ENCODE measurements around the gene NPBWR2. TPM values are rescaled to one million over a fixed set of nuclear protein-coding genes. Genes with fewer than 3 reads are reported as not detected.

The NPBWR2 gene
- total and polyA plus RNA-seq, 3 donors from 2014 or later = 0.19 TPM; not detected in 2

DNA sequence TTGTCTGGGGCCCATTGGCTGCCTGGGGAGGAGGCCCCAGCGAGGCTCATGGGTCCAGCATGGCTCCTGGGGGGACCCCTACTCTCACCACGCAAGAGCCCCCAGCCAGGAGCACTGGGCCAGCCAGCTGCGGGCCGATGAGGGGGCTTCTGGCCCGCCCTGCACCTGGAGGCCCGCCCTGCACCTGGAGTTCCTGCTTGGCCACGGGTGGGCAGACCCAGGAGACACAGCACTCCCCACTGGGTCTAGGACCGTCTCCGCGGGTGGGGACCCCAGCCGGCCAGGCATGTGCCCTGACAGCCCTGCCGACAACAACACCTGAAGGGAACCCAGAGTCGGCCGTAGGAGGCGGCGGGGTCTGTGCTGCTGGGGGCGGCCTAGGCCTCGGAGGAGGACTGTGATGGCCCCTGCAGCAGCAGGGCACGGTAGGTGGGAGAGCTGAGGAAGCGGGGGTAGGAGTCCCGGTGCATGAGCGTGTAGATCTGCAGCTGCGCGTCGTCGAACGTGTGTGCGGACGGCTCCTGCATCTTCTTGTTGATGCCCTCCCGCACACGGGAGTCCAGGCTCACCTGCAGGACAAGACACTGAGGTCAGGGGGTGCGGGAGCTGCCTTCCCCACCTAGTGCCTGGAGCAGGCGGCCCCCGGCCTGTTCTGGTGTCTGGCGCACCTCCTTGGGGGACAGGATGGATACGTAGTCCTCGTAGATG, 33.7 kb downstream of the NPBWR2 start:
- no peak overlapping the region for H3K4me3 ChIP-seq
- H3K36me3 ChIP-seq (ENCODE audit: low read depth, missing control alignments) = no peaks in the 10 kb centered on the region
- TF ChIP-seq POLR2A (IDR thresholded peaks at IDR 0.05) (no peak), CTCF (IDR thresholded peaks at IDR 0.05) (no peak)
- WGBS, 2 donors = 92 to 96% methylated on average over 14 to 37 of the region's 37 CpGs
- intact Hi-C loops (cut with DNase I; ENCODE audit: low total_unique reads) = no loop called here
- no peaks in the 10 kb centered on the region for H3K9me3 ChIP-seq
- H3K27ac ChIP-seq = no peak overlapping the region
- no peaks in the 10 kb centered on the region for H3K27me3 ChIP-seq
- H3K4me1 ChIP-seq = peaks cover 1% of the 10 kb centered on the region
- DNase-seq = no peak

GRCh38 chr20:64072498-64073063, 34.8 kb downstream of the NPBWR2 start:
- DNase-seq = no peak
- H3K4me3 ChIP-seq = no peak overlapping the region
- H3K27me3 ChIP-seq = no peaks in the 10 kb centered on the region
- WGBS, 2 donors = 71 to 73% methylated on average over 4 to 14 of the region's 14 CpGs
- no peaks in the 10 kb centered on the region for H3K4me1 ChIP-seq
- no peak for TF ChIP-seq POLR2A (IDR thresholded peaks at IDR 0.05)
- no peak for TF ChIP-seq CTCF (IDR thresholded peaks at IDR 0.05)
- intact Hi-C loops (cut with DNase I; ENCODE audit: low total_unique reads) = no loop called here
- no peaks in the 10 kb centered on the region for H3K9me3 ChIP-seq
- no peak overlapping the region for H3K27ac ChIP-seq
- H3K36me3 ChIP-seq (ENCODE audit: low read depth, missing control alignments) = no peaks in the 10 kb centered on the region

- Histone ChIP-seq H3K27ac (no peak overlapping the region), H3K27me3 (no peaks in the 10 kb centered on the region), H3K4me3 (no peak overlapping the region), H3K9me3 (no peaks in the 10 kb centered on the region), H3K4me1 (no peaks in the 10 kb centered on the region), H3K36me3 (ENCODE audit: low read depth, missing control alignments) (no peaks in the 10 kb centered on the region)
- WGBS, 2 donors = 85 to 91% methylated on average over 16 to 30 of the region's 30 CpGs
- TF ChIP-seq POLR2A (IDR thresholded peaks at IDR 0.05) = no peak
- TF ChIP-seq CTCF (IDR thresholded peaks at IDR 0.05) = no peak
- DNase-seq = no peak
- intact Hi-C loops (cut with DNase I; ENCODE audit: low total_unique reads) = no loop called here
Observed at GRCh38 chr20:64071341-64072332, 35.7 kb downstream of the NPBWR2 start.

- TF ChIP-seq CTCF (IDR thresholded peaks at IDR 0.05) (no peak), POLR2A (IDR thresholded peaks at IDR 0.05) (no peak)
- intact Hi-C loops (cut with DNase I; ENCODE audit: low total_unique reads) = no loop called here
- no peak for DNase-seq
- H3K4me3 ChIP-seq = no peak overlapping the region
- no peaks in the 10 kb centered on the region for H3K36me3 ChIP-seq (ENCODE audit: low read depth, missing control alignments)
- 86 to 95% methylated on average over 14 to 30 of the region's 31 CpGs for WGBS, 2 donors
- H3K27ac ChIP-seq = no peak overlapping the region
- H3K4me1 ChIP-seq = peaks cover 3% of the 10 kb centered on the region
- no peaks in the 10 kb centered on the region for H3K27me3 ChIP-seq
- no peaks in the 10 kb centered on the region for H3K9me3 ChIP-seq
Observed at GRCh38 chr20:64070244-64070993, 36.9 kb downstream of the NPBWR2 start.
